Activated CD8-positive, alpha-beta memory T cell treated with anti-CD3 and anti-CD28 coated beads, Interleukin-2, amount 50 U/mL, for 1 hour (primary cell): ENCODE measurements around the gene CXXC4.

Source experiments
- DNase-seq: peaks from one replicate; pipeline ENCODE4 v3.0.0-alpha.2; 2020; ENCODE audit errors: extremely low read depth

CXXC4 gene

DNA sequence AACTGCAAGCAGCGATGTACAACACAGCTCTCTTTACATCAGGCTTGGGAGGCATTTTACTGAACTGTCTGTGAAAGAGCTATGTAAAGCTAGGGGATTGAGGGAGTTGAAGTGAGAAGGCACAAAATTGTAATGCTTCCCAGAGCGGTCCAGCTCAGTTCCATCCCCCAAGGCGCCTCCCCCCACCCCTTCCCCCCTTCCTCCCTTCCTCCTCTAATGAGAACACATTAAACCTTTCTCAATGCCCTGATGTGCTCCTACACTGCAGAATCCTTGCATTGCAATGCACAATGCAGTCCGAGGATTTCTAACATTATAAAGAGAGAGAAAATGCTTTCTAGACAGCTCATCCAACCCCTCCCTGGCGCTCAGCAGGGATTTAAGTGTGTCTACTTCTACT is 73.9 kb downstream of the CXXC4 start:
- DNase-seq = no peak
